GM11168 (cell line): ENCODE results near the gene NRP1.

ENCODE experiments used
- in situ Hi-C: fragments of 300-500 bp; cut with MboI; formaldehyde crosslinking; loops from one replicate; pipeline ENCODE4 v1.12.0; 2022; ENCODE audit warnings: low sequenced_read_pairs; ENCODE audit not compliant: unreplicated experiment

The NRP1 gene

GRCh38 chr10:33248638-33249037 is 85.8 kb downstream of the NRP1 start:
- in situ Hi-C loops: no loop called here

DNA sequence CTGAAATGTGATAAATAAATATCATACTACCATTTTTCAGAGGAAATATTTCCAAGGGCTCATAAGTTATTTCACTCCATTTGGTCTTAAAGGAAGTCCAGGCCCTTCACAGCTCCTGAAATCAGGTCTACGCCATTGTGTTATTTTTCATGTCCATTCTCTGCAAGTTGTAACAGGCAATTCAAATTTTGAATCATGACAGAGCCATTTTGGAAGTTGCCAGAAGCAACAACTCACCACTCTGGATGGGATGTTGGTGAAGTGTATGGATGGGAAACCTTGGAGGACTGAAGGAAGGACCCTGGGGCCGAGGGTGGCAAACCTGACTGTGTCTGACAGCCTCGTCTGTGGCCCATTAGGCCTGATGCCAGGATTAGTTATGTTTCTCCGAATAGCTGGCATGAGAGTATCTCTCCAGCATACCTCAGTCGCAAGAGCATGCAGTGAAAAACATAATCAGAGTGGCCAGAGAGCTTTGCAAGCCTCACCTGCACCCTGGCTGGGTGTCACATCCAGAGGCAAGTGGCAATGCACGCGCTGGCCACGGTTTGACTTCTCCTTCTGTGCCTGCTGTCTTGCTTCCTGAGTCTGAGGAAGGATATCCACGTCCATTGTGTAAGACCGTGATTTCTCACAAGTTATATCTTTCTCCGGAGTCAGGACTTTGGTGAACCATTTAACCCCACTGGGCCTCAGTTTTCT is 87.1 kb downstream of the NRP1 start:
- in situ Hi-C loops: no loop called here

DNA sequence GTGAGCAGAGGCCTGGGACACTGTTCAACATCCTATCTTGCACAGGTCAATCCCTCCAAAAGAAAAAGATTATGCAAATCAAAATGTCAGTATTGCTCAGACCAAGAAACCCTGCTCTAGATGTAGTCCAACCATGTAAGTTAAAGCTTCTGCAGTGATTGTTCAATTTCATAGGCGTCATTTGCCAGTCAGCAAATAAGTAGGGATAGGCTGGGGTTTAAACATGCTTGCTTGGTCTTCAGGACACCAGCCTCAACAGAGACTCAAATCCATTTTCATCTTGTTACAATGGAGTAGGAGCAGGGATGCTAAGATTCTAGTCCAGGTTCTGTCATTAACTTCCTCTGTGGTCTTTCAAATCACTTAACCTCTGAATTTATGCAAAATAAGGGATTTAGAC is 89.1 kb downstream of the NRP1 start:
- in situ Hi-C loops: no loop called here

- in situ Hi-C loops: no loop called here
Measured at GRCh38 chr10:33244354-33244967, 90.0 kb downstream of the NRP1 start.

GRCh38 chr10:33243703-33244102 is 90.8 kb downstream of the NRP1 start:
- in situ Hi-C loops: no loop called here

DNA sequence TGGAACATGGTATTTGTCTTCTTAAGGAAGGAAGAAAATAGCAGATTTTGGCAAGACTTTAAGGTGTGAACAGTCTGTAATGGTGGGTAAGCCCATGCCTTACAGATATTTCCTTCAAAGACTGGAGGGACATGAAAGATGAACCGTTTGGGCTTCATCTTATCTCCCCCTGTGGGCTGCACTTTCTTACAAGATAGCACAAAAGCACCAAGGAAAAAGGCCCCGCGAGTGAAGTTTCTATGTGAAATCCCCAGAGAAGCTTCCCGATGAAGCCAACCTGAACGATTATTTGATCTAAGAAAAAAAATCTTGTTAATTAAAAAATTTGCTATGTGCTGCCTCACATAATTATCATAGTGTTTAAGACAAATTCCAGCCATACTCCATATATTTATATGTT is 91.5 kb downstream of the NRP1 start:
- in situ Hi-C loops: no loop called here

- in situ Hi-C loops: no loop called here
Measured at GRCh38 chr10:33241351-33241750, 93.1 kb downstream of the NRP1 start.

- in situ Hi-C loops: no loop called here
Measured at GRCh38 chr10:33240931-33241330, 93.5 kb downstream of the NRP1 start.

DNA sequence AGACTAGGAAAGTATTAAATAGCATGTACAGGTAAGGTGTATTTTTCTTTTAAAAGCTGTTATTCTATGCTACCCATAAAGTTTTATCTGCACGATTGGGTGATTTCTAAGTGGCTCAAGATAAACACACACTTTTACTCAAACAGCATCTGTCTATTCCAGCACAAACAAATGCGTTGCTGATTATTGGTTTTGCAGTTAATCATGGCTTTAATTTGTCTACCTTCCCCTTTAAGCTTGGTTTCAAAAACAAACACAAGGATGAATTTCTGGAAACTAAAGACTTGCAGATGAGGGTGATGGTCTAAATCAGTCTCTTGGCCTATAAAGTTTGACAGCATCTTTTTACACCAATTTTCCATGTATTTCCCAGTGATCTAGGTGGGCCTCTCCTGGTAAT is 94.2 kb downstream of the NRP1 start:
- in situ Hi-C loops: no loop called here

DNA sequence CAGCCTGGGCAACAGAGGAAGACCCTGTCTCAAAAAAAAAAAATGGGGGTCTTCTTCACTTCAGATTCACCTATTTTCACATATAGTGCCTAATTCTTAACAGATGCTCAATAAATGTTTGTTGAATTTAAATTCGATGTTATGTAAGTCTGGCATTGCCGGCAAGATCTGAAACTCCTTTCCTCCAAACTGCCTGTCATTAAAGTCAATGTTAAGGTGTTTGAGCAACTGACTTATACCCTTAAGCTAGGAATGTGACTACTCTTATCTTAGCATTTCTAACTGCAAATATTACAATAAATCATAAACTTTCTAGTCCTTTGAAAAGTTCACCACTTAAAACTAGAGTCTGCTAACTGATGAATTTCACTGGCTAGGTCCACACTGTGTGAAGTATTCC is 95.2 kb downstream of the NRP1 start:
- in situ Hi-C loops: no loop called here

- in situ Hi-C loops: no loop called here
Measured at GRCh38 chr10:33238643-33239042, 95.8 kb downstream of the NRP1 start.

DNA sequence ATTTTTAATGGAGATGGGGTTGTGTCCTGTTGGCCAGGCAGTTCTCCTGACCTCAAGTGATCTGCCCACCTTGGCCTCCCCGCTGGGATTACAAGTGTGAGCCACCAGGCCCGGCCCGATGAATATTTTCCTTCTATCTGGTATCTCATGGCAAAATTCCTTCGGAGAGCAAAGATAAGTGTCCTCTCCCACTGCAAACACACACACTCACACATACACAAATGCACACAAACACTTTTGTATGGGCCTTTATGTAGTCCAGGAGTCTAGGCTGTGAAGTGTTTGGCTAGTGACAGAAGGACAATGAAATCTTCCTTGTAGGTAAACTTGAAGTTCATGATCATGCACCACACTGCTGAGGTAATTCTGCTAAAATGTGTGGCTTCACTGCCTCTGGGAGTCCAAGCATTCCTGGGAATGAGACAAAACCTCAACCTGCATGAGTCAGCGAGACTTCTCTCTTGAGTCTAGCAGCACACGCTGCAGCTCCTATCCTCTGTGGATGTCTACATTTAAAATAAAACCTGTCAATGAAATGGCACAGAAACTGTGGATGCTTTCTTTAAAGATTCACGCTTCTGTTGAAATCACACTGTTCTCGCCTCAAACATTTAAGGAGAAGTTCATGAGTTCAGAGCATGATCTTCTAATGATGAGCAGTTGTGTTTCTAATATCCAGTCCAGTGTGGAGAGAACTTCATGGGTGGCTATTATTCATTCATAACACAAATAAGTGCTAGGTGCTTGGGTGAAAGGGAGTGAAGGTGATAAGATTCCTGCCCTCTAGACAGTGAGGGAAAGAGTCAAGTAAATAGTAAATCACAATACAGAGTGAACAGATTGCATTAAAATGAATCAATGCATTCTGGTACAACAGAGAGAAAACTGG is 96.5 kb downstream of the NRP1 start:
- in situ Hi-C loops: no loop called here

DNA sequence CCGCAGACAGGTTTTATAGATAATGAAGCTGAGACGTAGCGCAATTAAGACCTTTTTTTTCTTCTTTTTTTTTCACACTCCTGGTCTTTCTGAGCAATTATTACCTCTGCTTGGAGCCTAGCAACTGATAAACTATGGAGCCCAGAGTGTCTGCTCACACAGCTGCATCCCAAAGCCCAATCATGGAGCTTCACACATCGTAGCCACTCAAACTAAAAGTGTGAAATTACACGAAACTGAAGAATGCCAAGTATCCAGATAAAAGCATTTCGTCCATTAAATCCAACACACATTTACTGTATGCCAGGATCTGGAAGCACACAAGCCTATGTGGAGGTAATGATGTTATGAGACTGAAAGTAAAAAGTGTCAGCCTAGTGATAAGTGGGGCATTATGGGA is 97.6 kb downstream of the NRP1 start:
- in situ Hi-C loops: no loop called here

DNA sequence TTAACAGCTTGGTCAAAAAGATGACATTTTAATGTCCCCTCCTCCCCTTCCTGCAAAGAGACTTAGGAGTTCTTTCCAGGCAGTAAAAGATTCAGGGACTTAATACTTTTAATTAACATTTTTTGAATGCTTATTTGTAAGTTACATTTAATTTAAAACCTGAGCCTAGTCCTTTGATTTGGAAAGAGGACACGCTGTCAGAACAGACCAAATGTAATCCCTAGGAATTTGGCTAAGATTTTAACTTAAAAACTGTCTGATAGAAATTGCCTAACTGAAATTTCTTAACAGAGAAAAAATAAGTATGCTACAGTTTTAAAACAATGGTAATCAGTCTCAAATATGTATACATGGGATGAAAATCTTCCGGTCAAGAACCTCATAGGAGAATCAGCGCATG is 98.5 kb downstream of the NRP1 start:
- in situ Hi-C loops: no loop called here

DNA sequence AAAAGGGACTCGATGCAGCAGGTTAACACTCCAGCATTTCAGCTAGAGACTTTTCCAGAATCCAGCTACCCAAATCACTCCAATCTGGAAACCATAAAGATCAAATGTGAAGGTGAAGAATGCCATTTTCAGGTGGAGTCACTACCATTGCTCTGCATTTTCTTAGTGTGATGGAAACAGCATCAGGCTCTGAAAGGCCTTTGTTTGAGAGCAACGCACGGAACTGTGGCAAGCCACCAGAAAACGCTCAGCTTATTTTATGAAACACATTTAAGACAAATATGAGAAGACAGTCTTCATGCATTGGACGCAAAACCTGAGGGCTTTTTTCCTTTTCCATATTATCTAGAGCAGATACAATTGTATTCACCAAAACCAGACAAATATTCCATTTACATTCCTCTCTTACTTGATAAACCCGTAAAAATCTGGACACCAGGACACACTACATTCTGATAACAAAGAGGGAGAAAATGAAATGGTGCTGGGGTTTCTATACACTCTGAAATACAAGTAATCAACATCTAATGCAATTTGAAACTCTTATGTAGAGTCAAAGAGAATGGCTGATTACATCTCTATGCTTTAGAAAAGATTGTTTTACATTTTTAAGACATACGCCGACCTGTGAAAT is 99.1 kb downstream of the NRP1 start:
- in situ Hi-C loops: no loop called here

DNA sequence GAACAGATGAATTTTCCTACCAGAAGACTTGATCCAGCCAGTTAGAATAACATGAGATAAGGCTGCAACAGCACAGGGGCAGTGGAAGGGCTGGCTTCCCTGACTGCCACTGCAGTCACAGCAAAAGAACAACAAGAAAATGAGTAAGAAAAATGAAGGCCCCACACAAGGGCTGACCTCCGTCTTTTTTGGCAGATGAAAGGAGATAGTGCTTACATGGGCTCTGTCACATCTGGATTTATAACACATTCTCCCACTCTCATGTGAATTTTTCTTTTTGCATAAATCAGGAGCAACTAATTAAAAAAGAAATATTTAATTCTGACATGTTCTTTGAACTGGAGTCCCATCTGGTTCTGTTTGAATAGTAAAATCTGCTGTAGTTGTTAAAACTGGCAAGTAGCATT is 99.6 kb downstream of the NRP1 start:
- in situ Hi-C loops: no loop called here

DNA sequence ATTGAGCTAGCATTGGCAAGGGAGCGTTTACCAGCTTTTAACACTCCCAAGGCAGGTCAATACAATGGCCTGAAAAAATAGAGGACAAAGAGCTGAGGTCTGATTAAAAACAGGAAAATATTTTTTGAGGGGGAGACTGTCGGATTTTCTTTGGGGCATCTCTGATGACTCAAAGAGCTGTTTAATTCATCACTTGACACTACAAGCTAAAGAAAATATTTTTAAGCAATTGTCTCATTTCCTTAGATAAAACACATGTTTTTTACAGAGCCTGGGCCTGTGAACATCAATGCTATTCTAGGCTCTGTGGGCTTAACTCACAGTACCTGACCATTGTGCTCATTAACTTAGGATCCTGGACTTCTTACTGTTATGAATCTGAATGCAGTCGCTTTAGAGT is 100.8 kb downstream of the NRP1 start:
- in situ Hi-C loops: no loop called here

- in situ Hi-C loops: no loop called here
Measured at GRCh38 chr10:33233221-33233620, 101.2 kb downstream of the NRP1 start.

DNA sequence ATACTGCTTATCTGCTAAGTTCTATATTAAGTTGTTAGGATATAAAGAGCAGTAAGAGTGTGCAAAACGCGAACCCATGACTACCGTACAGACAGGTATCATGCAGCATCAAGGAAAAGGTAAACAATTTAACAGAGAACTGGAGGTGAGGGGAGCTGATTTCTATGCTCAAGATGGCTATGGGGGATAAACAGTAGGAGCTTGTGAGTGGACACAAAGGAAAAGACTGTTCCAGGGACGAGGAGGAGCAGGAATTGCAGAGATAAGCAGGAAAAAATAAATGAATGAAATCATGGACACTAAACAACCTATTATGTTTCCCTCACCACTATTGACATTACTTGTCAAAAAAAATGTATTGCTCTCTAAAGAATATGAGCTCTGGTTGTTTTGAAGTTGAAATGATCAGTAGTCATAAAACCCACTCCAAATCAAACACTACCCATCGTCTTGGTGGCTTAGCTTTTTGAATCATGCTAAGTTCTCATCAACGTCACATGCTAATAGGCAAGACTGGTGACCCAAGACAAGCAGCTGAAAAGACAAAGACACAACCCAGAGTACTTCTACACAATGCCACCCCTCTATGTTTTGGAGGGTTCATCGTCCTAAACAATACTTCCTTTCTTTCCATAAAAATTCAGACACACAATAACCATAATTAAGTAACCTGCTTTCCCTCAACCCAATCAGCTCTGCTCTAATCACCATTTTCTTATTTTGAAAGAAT is 102.7 kb downstream of the NRP1 start:
- in situ Hi-C loops: no loop called here

DNA sequence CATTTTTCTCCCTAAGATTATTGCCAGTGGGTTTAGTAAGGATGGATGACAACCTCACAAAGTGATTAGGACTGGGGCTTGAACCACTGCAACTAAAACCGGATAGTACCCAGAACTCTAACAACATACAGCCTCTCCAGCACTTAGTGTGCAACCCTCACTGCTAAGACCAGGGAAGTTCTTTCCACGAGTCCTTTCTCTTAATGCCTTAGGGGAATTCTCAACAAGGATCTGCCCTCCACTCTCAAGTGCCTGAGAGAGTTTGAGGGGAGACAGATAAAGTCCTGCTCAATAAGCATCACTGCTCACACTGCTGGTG is 104.6 kb downstream of the NRP1 start:
- in situ Hi-C loops: no loop called here
